Pancreas (tissue), 10 donors: ENCODE measurements around the gene PTGIS. TPM values are rescaled to one million over a fixed set of nuclear protein-coding genes. Genes with fewer than 3 reads are reported as not detected.
A peak's percentile ranks its signal among the peaks of the same experiment; 100 is the strongest.

Experiments used
- ATAC-seq, 4 donors: fragments of 200-7000 bp; cut with Tn5 transposase; one replicate each; pipeline versions ENCODE4 v1.8.0 to v1.9.1; 2020; ENCODE audit warnings: mild to moderate bottlenecking in 4 of 4, moderate library complexity in 4 of 4
- DNase-seq, 6 donors: peaks; one replicate each; pipeline ENCODE4 v3.0.0-alpha.2; 2020
- FAIRE-seq: peaks from 2 replicates; lab custom pipeline; 2012; peaks lifted over from hg19 to GRCh38; lab: Jason Lieb, UNC
- H3K27ac ChIP-seq, 4 donors: fragments of 200-600 bp; sonication (generic); 1 replicate in 3 of 4; 2 replicates in 1 of 4; pipeline versions ENCODE4 v1.5.0 to v1.8.0; 2020
- H3K27me3 ChIP-seq, 4 donors: fragments of 200-600 bp; one replicate each; pipeline ENCODE4 v1.8.0; 2021
- H3K36me3 ChIP-seq, 3 donors: fragments of 200-600 bp; sonication (generic) in 1 of 3; one replicate each; pipeline versions ENCODE4 v1.5.0 to v1.8.0; 2020 to 2021
- H3K4me1 ChIP-seq, 3 donors: fragments of 200-600 bp; one replicate each; pipeline ENCODE4 v1.8.0; 2021
- H3K4me3 ChIP-seq, 4 donors: fragments of 200-600 bp; sonication (generic) in 2 of 4; one replicate each; pipeline versions ENCODE4 v1.5.0 to v1.8.0; 2020 to 2021
- H3K9me3 ChIP-seq, 4 donors: fragments of 200-600 bp; one replicate each; pipeline ENCODE4 v1.8.0; 2021
- WGBS, 2 donors: extraction: QIAGEN DNeasy Blood & Tissue Kit; methylation state at CpG; one replicate each; pipeline ENCODE4 v1.1.7; 2013; 5-methylcytosine and 5-hydroxymethylcytosine counted together
- intact Hi-C, 3 donors: fragments of 100-400 bp; cut with DNase I; formaldehyde crosslinking; loops; one replicate each; pipeline versions ENCODE4 v1.11.1 to v1.14.2; 2022
- polyA plus RNA-seq, 2 donors: library from polyadenylated mRNA; stranded (reverse); fragments of 200-250 nt; gene quantifications; one replicate each; pipeline ENCODE4 v1.2.3, GENCODE V29; 2013
- total RNA-seq, 6 donors: library from RNA; stranded (reverse); fragmentation: NEBNext Ultra II Directional in 4 of 6; extraction: Animal tissue kit (Norgen Biotek cat#: 25700) in 4 of 6; gene quantifications; one replicate each; pipeline versions ENCODE4 v1.2.1 to v1.2.4, GENCODE V29; 2021 to 2023
- TF ChIP-seq, protein P1 (sequence below), 4 donors: fragments of 200-600 bp; sonication (generic) in 3 of 4; IDR thresholded peaks; one replicate each; pipeline versions ENCODE4 v1.5.0 to v1.8.0; 2021; ENCODE audit warnings: antibody characterized with exemption in 4 of 4
- donor health status: healthy with polysubstance abuse.
- donor health status: DM: no; HTN: no; CAD: no; lungs with moderate emphysema.
- donor health status: DM: no; HTN: no; CAD: no.
- donor health status: control.
- donor health status: control.
- donor health status: Bipolar disorder and iron deficiency.
- donor health status: DM: yes; HTN: yes; CAD: no.
- donor health status: DM: no; HTN: no; CAD: no.
- donor health status: DM: no; HTN: no; CAD: no.
- donor health status: DM: yes; HTN: yes; CAD: no.

The PTGIS gene
- total and polyA plus RNA-seq, 8 donors: 1.2 to 16.2 (median 2.9) TPM

- H3K36me3 ChIP-seq: no peaks in the 10 kb centered on the region
- TF ChIP-seq, protein P1, sequence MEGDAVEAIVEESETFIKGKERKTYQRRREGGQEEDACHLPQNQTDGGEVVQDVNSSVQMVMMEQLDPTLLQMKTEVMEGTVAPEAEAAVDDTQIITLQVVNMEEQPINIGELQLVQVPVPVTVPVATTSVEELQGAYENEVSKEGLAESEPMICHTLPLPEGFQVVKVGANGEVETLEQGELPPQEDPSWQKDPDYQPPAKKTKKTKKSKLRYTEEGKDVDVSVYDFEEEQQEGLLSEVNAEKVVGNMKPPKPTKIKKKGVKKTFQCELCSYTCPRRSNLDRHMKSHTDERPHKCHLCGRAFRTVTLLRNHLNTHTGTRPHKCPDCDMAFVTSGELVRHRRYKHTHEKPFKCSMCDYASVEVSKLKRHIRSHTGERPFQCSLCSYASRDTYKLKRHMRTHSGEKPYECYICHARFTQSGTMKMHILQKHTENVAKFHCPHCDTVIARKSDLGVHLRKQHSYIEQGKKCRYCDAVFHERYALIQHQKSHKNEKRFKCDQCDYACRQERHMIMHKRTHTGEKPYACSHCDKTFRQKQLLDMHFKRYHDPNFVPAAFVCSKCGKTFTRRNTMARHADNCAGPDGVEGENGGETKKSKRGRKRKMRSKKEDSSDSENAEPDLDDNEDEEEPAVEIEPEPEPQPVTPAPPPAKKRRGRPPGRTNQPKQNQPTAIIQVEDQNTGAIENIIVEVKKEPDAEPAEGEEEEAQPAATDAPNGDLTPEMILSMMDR (IDR thresholded peaks at IDR 0.05): peak; percentile 42 to 68 (median 56)
- peak; percentile 94 for ATAC-seq
- no peaks in the 10 kb centered on the region for H3K9me3 ChIP-seq
- H3K4me1 ChIP-seq: peaks cover 0 to 3% (median 0%) of the 10 kb centered on the region in 3 donors
- intact Hi-C loops: loop anchor here (5.0 to 10.0 kb wide), 4 partner anchors 142 to 157 kb away; no protein-coding TSS in a partner anchor
- FAIRE-seq: no peak
- peak overlapping the region in 2 of 4 donors; percentile 4 to 45 for H3K4me3 ChIP-seq
- H3K27me3 ChIP-seq: peaks cover 0 to 22% (median 0%) of the 10 kb centered on the region in 4 donors
- 1 to 2% methylated on average over 37 to 61 of the region's 61 CpGs for WGBS, 2 donors
- no peak overlapping the region for H3K27ac ChIP-seq
- peak; percentile 61 to 93 (median 80) for DNase-seq
Observed at GRCh38 chr20:49484180-49485140, 83.5 kb downstream of the PTGIS start.

DNA sequence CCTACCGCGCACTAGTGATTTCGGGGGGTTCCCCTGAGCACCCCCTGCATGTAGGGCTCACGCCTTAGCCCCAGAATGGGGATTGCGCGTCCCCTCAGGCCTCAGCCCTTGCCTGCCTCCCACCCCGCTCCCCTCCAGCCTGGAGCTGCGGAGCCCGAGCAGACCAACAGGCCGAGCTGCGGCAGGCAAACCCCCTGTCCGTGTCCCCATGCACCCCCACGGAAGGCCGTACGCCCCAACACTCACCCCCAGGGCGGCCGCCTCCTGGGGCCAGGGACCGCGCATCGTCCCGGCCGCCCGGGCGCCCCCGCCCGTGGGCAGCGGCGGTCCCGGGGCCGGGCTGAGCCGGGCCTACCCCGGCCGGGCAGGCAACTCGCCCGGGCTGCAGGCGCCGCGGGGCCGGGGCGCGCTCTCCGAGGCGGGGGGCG lies 84.2 kb downstream of the PTGIS start:
- peaks cover 0 to 3% (median 0%) of the 10 kb centered on the region in 3 donors for H3K4me1 ChIP-seq

GRCh38 chr20:49483018-49483695 lies 84.8 kb downstream of the PTGIS start:
- no peaks in the 10 kb centered on the region for H3K9me3 ChIP-seq
- ATAC-seq (no peak), FAIRE-seq (no peak), DNase-seq (no peak)
- intact Hi-C loops: loop anchor here (5.0 to 10.0 kb wide), 3 partner anchors 141 to 148 kb away; no protein-coding TSS in a partner anchor
- peaks cover 0 to 16% (median 0%) of the 10 kb centered on the region in 4 donors for H3K27me3 ChIP-seq
- 3% methylated on average over 18 to 27 of the region's 27 CpGs for WGBS, 2 donors
- no peak overlapping the region for H3K27ac ChIP-seq
- peak overlapping the region in 1 of 4 donors; percentile 45 for H3K4me3 ChIP-seq
- no peaks in the 10 kb centered on the region for H3K36me3 ChIP-seq
- TF ChIP-seq, protein P1 (IDR thresholded peaks at IDR 0.05): no peak
- H3K4me1 ChIP-seq: peaks cover 0 to 3% (median 0%) of the 10 kb centered on the region in 3 donors

More for the DNA sequence above, 84.2 kb downstream of the PTGIS start:
- Histone ChIP-seq H3K9me3 (no peaks in the 10 kb centered on the region), H3K36me3 (no peaks in the 10 kb centered on the region), H3K27me3 (peaks cover 0 to 18% (median 0%) of the 10 kb centered on the region in 4 donors), H3K27ac (no peak overlapping the region), H3K4me3 (peak overlapping the region in 2 of 4 donors; percentile 4 to 45)
- DNase-seq (peak in 2 of 6 donors; percentile 59 to 74), FAIRE-seq (no peak), ATAC-seq (peak in 1 of 4 donors; percentile 20)
- 2 to 3% methylated on average over 40 to 44 of the region's 44 CpGs for WGBS, 2 donors
- TF ChIP-seq, protein P1 (IDR thresholded peaks at IDR 0.05): no peak
- intact Hi-C loops: loop anchor here (5.0 to 10.0 kb wide), 3 partner anchors 141 to 149 kb away; no protein-coding TSS in a partner anchor

DNA sequence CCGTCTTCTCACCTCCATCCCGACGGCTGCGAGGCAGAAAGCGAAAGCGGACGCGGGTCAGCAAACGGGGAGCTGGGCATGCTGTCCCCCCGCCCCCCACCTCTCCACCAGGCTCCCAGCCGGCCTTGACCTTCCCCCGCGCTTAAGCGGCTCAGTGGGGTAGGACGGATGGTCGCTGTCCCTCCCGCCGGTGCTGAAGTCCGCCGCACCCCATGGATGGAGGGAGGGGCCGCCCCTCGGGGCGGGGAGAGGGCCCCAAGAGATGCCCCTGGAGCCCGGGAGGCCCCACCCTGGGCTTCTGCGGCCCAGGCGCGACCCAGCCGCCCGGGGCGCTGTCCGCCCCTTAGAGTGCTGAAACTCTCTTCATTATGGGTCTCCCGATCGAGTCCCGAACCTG lies 85.3 kb downstream of the PTGIS start, which contains the start of gene KCNB1:
TSS of gene KCNB1 (minus strand) at position 48 of the 397 bp plus-strand sequence. CDS start 188 bp downstream, outside the sequence.
- TF ChIP-seq, protein P1 (IDR thresholded peaks at IDR 0.05): no peak
- WGBS, 2 donors: 4% methylated on average over 30 to 34 of the region's 34 CpGs
- intact Hi-C loops: loop anchor here (5.0 to 10.0 kb wide), 3 partner anchors 140 to 148 kb away; no protein-coding TSS in a partner anchor
- no peaks in the 10 kb centered on the region for H3K9me3 ChIP-seq
- peaks cover 0 to 3% (median 0%) of the 10 kb centered on the region in 3 donors for H3K4me1 ChIP-seq
- peak within 1 kb of the TSS in 1 of 4 donors; percentile 45 for H3K4me3 ChIP-seq
- no peak within 1 kb of the TSS for H3K27ac ChIP-seq
- FAIRE-seq (no peak), ATAC-seq (peak; percentile 57 to 80 (median 70)), DNase-seq (peak; percentile 23 to 80 (median 63))
- peaks cover 0 to 16% (median 0%) of the 10 kb centered on the region in 4 donors for H3K27me3 ChIP-seq
- H3K36me3 ChIP-seq: no peaks in the 10 kb centered on the region
